WTC11 (cell line): Measurements from ENCODE around the gene RHOB. TPM values are rescaled to one million over a fixed set of nuclear protein-coding genes. Genes with fewer than 3 reads are reported as not detected.

ENCODE experiments used
- ATAC-seq: fragments of 200-7000 bp; cut with Tn5 transposase; 2 replicates; pipeline ENCODE4 v1.10.0; 2021; ENCODE audit warnings: mild to moderate bottlenecking, moderate library complexity
- CTCF ChIA-PET: fragments of 300-600 bp; sonication (Branson Sonifier 250); formaldehyde crosslinking; loops from one replicate; lab custom pipeline; 2021; ENCODE audit warnings: antibody characterized with exemption; lab: Charles Lee
- POLR2A ChIA-PET: fragments of 350-600 bp; sonication (Branson Sonifier 250); formaldehyde crosslinking; loops from one replicate; lab custom pipeline; 2021; ENCODE audit warnings: antibody characterized with exemption; lab: Charles Lee
- DNase-seq: peaks from one replicate; pipeline ENCODE4 v3.0.0; 2021; ENCODE audit warnings: low spot score
- H3K27ac Mint-ChIP-seq: 2 replicates; pipeline ENCODE4 v1.8.0; 2021; ENCODE audit warnings: mixed read lengths
- H3K27me3 Mint-ChIP-seq: 2 replicates; pipeline ENCODE4 v1.8.0; 2021; ENCODE audit warnings: low read depth, mild to moderate bottlenecking, moderate library complexity, mixed read lengths
- H3K36me3 Mint-ChIP-seq: 2 replicates; pipeline ENCODE4 v1.8.0; 2021; ENCODE audit warnings: mixed read lengths
- H3K4me1 Mint-ChIP-seq: 2 replicates; pipeline ENCODE4 v1.8.0; 2022; ENCODE audit warnings: mixed read lengths
- H3K4me3 Mint-ChIP-seq: 2 replicates; pipeline ENCODE4 v1.8.0; 2021; ENCODE audit warnings: mild to moderate bottlenecking, moderate library complexity, mixed read lengths
- H3K9me3 Mint-ChIP-seq: 2 replicates; pipeline ENCODE4 v1.8.0; 2021; ENCODE audit warnings: mixed read lengths
- AFF4 ChIP-seq: sonication (generic); formaldehyde crosslinking; IDR thresholded peaks from 2 replicates; pipeline ENCODE4 v1.8.1; 2023; ENCODE audit warnings: mild to moderate bottlenecking, missing genetic modification reagents, borderline replicate concordance
- CBFB ChIP-seq: sonication (generic); formaldehyde crosslinking; IDR thresholded peaks from 2 replicates; pipeline ENCODE4 v1.8.1; 2022; ENCODE audit warnings: mild to moderate bottlenecking, low read depth, missing genetic modification reagents
- FOXK1 ChIP-seq: sonication (generic); formaldehyde crosslinking; IDR thresholded peaks from 2 replicates; pipeline ENCODE4 v1.8.0; 2022; ENCODE audit warnings: mild to moderate bottlenecking, moderate library complexity, missing genetic modification reagents
- RORB ChIP-seq: fragments of 250-450 bp; sonication (Bioruptor Pico); IDR thresholded peaks from 2 replicates; pipeline ENCODE4 v1.9.0; 2021; ENCODE audit warnings: mild to moderate bottlenecking
- STAT6 ChIP-seq: sonication (generic); formaldehyde crosslinking; conservative IDR thresholded peaks from 2 replicates; pipeline ENCODE4 v1.8.1; 2023; ENCODE audit warnings: mild to moderate bottlenecking, low read depth, missing genetic modification reagents, moderate library complexity
- TEAD1 ChIP-seq: sonication (generic); formaldehyde crosslinking; IDR thresholded peaks from 2 replicates; pipeline ENCODE4 v1.8.0; 2022; ENCODE audit warnings: mild to moderate bottlenecking, missing genetic modification reagents
- ZBTB21 ChIP-seq: sonication (generic); formaldehyde crosslinking; IDR thresholded peaks from 2 replicates; pipeline ENCODE4 v1.8.1; 2023; ENCODE audit warnings: mild to moderate bottlenecking, missing genetic modification reagents, borderline replicate concordance
- ZNF232 ChIP-seq: sonication (generic); formaldehyde crosslinking; IDR thresholded peaks from 2 replicates; pipeline ENCODE4 v1.8.0; 2022; ENCODE audit warnings: mild to moderate bottlenecking, missing genetic modification reagents
- ZNF416 ChIP-seq: fragments of 250-450 bp; sonication (Bioruptor Pico); IDR thresholded peaks from 2 replicates; pipeline ENCODE4 v1.9.0; 2021; ENCODE audit warnings: mild to moderate bottlenecking, inconsistent platforms
- total RNA-seq: library from RNA; stranded (reverse); gene quantifications from 3 replicates; pipeline ENCODE4 v1.2.3, GENCODE V29; 2021
- TF ChIP-seq, protein P1 (sequence below): fragments of 250-450 bp; sonication (Bioruptor Pico); IDR thresholded peaks from 2 replicates; pipeline ENCODE4 v1.9.0; 2021; ENCODE audit warnings: mild to moderate bottlenecking, borderline replicate concordance
- TF ChIP-seq, protein P2 (sequence below): fragments of 250-450 bp; sonication (Bioruptor Pico); IDR thresholded peaks from 2 replicates; pipeline ENCODE4 v2.1.2; 2022; ENCODE audit warnings: mild to moderate bottlenecking, moderate library complexity

Gene RHOB
- total RNA-seq, 1 experiment from 2014 or later, result 20.4 TPM

DNA sequence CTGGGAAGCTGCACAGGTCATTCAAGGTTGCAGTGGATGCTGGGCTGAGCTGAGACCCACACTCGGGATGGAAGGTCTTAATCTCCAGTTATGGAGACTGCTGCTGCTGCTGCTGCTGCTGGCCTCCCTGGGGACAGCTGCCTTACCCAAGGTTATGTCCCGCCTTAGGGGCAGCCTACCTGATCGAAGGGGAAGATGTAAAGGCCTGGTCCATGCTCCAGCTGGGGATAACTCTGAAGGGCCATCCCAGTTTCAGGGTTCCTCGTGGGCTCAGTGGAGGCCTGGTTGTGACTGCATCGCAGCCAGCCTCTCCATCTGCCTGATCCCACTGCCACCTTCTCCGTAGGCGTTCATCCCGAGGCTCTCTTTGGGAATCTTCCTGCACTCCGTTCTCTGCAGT lies 33.0 kb downstream of the RHOB start:
- TF ChIP-seq ZBTB21 (CRISPR knock-in tag) (no peak), AFF4 (no peak), STAT6 (CRISPR knock-in tag) (no peak), ZNF232 (no peak)
- TF ChIP-seq, all 79 proteins: peak for 0
- no peak for DNase-seq
- H3K4me3 Mint-ChIP-seq, result no peak overlapping the region
- ChIA-PET POLR2A (no interaction called here), CTCF (no interaction called here)
- no peak overlapping the region for H3K27ac Mint-ChIP-seq
- no peaks in the 10 kb centered on the region for H3K4me1 Mint-ChIP-seq
- no peaks in the 10 kb centered on the region; the same call in 1 of the 2 replicates for H3K27me3 Mint-ChIP-seq
- no peaks in the 10 kb centered on the region for H3K36me3 Mint-ChIP-seq
- ATAC-seq, result no peak
- H3K9me3 Mint-ChIP-seq, result no peaks in the 10 kb centered on the region

GRCh38 chr2:20480913-20481312 lies 34.0 kb downstream of the RHOB start:
- no peak for ATAC-seq
- Mint-ChIP-seq H3K4me1 (no peaks in the 10 kb centered on the region), H3K36me3 (no peaks in the 10 kb centered on the region), H3K4me3 (no peak overlapping the region)
- POLR2A ChIA-PET, result interaction anchor here (0.7 kb wide), 1 partner anchor 155 kb away, joined by 4 read pairs; no protein-coding TSS in a partner anchor
- TF ChIP-seq, protein P1, sequence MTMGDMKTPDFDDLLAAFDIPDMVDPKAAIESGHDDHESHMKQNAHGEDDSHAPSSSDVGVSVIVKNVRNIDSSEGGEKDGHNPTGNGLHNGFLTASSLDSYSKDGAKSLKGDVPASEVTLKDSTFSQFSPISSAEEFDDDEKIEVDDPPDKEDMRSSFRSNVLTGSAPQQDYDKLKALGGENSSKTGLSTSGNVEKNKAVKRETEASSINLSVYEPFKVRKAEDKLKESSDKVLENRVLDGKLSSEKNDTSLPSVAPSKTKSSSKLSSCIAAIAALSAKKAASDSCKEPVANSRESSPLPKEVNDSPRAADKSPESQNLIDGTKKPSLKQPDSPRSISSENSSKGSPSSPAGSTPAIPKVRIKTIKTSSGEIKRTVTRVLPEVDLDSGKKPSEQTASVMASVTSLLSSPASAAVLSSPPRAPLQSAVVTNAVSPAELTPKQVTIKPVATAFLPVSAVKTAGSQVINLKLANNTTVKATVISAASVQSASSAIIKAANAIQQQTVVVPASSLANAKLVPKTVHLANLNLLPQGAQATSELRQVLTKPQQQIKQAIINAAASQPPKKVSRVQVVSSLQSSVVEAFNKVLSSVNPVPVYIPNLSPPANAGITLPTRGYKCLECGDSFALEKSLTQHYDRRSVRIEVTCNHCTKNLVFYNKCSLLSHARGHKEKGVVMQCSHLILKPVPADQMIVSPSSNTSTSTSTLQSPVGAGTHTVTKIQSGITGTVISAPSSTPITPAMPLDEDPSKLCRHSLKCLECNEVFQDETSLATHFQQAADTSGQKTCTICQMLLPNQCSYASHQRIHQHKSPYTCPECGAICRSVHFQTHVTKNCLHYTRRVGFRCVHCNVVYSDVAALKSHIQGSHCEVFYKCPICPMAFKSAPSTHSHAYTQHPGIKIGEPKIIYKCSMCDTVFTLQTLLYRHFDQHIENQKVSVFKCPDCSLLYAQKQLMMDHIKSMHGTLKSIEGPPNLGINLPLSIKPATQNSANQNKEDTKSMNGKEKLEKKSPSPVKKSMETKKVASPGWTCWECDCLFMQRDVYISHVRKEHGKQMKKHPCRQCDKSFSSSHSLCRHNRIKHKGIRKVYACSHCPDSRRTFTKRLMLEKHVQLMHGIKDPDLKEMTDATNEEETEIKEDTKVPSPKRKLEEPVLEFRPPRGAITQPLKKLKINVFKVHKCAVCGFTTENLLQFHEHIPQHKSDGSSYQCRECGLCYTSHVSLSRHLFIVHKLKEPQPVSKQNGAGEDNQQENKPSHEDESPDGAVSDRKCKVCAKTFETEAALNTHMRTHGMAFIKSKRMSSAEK (CRISPR knock-in tag), result no peak
- TF ChIP-seq TEAD1 (CRISPR knock-in tag), result no peak
- TF ChIP-seq CBFB, result no peak
- TF ChIP-seq, protein P2, sequence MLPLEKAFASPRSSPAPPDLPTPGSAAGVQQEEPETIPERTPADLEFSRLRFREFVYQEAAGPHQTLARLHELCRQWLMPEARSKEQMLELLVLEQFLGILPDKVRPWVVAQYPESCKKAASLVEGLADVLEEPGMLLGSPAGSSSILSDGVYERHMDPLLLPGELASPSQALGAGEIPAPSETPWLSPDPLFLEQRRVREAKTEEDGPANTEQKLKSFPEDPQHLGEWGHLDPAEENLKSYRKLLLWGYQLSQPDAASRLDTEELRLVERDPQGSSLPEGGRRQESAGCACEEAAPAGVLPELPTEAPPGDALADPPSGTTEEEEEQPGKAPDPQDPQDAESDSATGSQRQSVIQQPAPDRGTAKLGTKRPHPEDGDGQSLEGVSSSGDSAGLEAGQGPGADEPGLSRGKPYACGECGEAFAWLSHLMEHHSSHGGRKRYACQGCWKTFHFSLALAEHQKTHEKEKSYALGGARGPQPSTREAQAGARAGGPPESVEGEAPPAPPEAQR, result no peak
- no peak for TF ChIP-seq FOXK1 (CRISPR knock-in tag)
- no peak for TF ChIP-seq RORB (CRISPR knock-in tag)
- TF ChIP-seq ZNF416 (CRISPR knock-in tag), result no peak
- TF ChIP-seq, all 79 proteins: peak for 0
- no peak for DNase-seq
- CTCF ChIA-PET, result interaction anchor here (1.0 kb wide), 1 partner anchor 70 kb away, joined by 3 read pairs; no protein-coding TSS in a partner anchor
- Mint-ChIP-seq H3K27me3 (peaks cover 4% of the 10 kb centered on the region; the same call in 1 of the 2 replicates), H3K9me3 (no peaks in the 10 kb centered on the region), H3K27ac (no peak overlapping the region)
